H54 (cell line): ENCODE measurements around the gene BBS9.
"Not testable (repeated sequence)": the region's sequence is repeated elsewhere in the genome, so short reads cannot be mapped to it uniquely, and the experiment has no call there.

Experiments used
- DNase-seq: peaks from one replicate; pipeline ENCODE4 v3.0.0; 2011; ENCODE audit warnings: low spot score, mixed read lengths; ENCODE audit not compliant: insufficient read length
- FAIRE-seq: peaks from 3 replicates; lab custom pipeline; 2011; peaks lifted over from hg19 to GRCh38; lab: Jason Lieb, UNC
- POLR2A ChIP-seq: IDR thresholded peaks from 2 replicates; pipeline ENCODE4 v1.6.1; 2011; ENCODE audit warnings: low read depth, mild to moderate bottlenecking, low read length

BBS9 gene

DNA sequence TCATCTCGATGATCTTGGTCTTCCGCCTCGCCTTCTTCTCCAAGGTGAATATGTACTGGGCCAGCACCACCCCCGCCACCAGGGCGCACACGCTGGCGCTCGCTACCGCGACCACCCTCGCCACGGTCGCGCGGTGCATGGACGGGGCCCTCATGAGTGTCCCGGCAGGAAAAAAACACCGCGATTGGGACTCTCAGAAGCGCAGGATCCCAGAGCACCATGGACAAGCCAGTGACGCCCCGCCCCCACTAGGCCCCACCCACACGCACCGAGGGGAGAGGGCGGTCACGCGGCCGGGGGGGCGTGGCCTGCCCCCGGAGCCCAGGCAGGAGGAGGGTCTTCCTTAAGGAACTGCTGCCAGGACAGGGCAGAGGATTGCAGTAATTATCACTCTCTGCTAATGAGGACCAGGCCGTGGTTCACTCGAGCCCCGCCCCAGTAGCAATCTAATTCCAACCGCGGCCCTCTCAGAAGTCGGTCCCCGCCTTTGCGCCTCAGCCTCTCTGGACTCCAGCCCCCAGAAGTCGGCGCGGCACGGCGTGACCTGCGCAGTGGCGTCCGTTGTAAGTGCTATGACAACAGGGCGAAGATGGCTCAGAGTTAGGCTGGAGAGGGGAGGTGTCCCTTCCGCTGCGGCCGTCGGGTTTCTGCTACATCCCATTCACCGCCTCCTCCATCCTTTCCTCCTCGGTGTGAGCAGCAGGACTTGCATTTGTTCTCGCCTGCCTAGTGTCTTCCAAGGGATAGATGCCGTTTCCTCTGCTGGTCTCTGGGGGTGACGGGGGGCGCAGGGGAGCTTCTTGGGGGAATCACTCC, at the start of gene BBS9:
BBS9 (plus strand) TSS at position 575 of the 816 bp plus-strand sequence. CDS start 16,689 bp downstream, outside the sequence.
- peak; percentile 82 for TF ChIP-seq POLR2A
- peak; percentile 99 for FAIRE-seq
- peak; percentile 98 for DNase-seq

DNA sequence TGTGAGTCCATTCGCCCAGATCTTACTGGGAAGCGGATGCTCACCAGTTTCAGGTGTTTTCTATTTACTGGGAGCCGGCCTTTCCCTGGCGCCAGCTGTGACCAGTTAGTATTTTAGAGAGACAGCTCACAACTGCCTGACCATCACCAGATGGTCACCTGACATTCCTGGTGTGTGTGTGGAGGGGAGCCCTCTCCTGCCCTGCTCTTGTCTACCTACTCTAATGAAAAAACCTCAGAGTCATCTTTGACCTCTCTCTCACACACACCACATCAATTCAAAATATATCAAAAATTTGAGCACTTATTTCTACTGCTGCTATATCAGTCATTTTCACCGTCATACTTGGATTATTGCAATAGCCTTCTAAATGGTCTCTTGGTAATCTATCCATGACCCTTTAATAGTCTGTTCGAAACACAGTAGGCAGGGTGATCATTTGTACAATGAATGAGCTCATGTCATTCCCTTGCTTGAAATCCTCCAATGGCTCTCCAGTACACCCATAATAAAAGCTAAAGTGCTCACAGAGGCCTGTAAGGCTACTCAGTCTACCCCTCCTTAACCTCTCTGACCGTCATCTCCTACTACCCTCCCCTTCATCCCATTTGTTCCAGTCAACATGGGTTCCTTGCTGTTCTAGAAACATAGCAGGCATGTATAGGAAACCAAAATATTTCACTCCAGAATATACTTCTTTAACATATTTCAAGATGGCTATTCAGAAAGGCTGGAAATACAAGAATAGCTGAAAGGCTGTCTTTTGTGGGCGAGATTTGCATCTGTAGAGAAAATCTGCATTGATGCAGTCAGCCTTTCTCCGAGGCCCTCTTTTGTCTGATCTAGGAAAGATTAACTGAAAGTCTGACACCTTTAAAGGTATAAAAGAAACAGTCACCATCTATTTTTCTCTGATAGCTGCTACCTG, 49.3 kb upstream of the BBS9 start:
- FAIRE-seq (no peak), DNase-seq (no peak)
- TF ChIP-seq POLR2A, result no peak

DNA sequence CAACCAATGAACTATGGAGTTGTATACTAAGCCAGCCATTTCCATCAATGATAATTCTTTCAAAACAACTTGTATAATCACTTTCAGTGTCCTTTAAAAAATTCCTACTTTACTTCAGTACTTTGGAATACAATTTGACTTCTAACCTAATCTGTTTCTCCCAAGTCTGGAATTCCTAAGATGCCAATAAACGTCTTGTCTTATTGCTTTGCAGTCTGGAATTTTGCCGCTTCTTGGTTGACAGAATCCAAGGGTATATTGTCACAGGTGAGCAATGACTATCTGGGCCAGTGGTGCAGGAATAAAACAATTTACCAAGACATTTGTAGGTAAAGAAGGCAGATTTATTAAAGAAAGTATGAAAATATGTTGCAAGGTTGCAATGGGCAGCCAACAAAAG, 42.0 kb upstream of the BBS9 start:
- FAIRE-seq (no peak), DNase-seq (no peak)
- TF ChIP-seq POLR2A, result no peak

DNA sequence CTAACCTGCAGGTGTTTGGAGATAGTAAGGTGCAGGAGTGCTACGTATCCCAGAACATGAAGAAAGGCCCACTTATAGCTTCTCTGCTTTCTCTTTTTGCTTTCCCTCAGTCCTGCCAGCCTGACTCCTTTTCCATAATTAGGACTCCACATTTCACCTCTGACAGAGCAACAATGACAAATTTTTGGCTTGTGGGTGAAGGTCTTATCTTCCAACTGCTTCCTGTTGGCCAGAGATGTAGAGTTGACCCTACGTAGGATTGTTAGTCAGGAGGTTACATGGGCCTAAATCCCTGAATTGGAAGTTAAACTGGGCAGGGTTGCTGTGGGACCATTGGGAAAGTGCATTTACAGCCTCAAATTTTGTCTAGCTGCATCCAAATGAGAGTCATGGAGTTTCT, 41.5 kb upstream of the BBS9 start:
- FAIRE-seq (no peak), DNase-seq (no peak)
- no peak for TF ChIP-seq POLR2A

DNA sequence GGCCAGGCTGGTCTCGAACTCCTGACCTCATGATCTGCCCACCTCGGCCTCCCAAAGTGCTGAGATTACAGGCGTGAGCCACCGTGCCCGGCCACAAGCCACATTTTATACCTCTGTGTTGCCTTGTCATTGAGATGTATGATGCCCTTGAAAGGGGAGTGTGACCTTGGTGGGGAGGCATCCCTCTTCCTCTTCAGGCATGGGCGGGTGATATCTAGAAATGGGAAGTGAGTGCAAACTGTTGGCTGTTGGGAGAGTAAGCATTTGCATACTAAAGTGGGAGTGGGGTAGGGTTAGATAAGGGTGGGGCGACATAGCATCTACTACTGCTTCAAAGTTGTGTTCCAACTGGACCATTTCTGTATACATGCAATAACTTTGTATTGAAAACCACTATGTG, 40.2 kb upstream of the BBS9 start:
- no peak for TF ChIP-seq POLR2A
- FAIRE-seq (no peak), DNase-seq (no peak)

DNA sequence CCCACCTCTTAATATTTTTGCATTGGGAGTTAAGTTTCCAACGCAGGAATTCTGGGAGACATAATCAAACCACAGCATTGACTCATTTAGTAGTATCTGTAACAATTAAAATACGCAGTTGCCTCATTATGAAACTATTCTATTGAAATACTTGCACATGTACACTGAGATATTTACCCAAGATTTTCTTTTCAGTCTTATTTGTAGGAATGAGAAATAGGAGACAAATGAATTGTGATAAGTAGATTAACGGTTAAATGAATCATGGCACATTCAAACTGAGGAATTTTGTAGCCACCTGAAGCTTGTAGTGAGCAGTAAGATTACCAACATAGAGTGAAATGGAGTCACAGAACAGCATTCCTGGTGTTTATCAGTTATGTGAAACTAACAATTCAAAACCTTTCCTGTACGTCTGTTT, 38.2 kb upstream of the BBS9 start:
- TF ChIP-seq POLR2A, result no peak
- FAIRE-seq (no peak), DNase-seq (no peak)

DNA sequence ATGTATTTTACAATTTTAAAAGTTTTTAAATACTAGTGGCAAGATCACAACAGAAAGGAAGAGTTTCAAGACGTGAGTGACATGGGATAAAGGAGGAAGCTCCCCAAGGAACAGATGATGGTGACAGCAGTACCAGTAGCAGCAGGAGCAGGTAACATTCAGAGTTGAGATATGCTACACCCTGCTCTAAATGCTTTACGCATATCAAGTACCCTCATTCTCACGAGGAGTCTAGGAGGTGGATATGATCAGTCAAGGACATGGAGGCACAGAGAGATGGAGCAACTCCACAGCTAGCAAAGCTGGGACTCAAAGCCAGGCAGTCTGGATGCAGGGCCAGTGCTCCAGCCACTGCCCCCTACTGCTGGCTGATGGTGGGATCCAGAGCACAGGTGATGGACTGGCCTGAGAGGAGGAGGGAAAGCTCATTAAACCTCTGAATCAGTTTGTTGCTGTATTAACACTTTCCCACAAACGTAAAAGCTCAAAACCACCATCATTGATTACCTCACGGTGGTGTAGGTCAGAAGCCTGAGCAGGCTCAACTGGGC, 37.6 kb upstream of the BBS9 start:
- DNase-seq (no peak), FAIRE-seq (no peak)
- TF ChIP-seq POLR2A, result no peak

DNA sequence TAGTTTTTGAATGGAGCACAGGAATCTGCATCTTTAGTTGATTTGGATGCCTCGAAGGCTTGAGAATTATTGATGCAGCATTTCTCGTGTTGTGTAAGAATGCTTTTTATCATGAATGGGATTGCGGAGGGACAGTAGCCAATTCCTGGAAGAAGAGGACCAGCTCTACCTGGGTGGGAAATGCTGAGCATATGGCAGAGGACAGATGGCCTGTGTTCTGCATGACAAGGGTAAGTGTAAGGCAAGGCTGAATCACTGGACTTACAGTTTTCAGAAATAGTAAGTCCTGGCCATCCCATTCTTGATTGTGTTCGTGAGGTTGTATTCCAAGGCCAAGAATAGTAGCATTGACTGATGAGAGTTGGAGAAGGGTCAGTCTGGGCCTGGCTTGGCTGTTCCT, 36.1 kb upstream of the BBS9 start:
- no peak for TF ChIP-seq POLR2A
- no peak for DNase-seq
- no peak for FAIRE-seq

DNA sequence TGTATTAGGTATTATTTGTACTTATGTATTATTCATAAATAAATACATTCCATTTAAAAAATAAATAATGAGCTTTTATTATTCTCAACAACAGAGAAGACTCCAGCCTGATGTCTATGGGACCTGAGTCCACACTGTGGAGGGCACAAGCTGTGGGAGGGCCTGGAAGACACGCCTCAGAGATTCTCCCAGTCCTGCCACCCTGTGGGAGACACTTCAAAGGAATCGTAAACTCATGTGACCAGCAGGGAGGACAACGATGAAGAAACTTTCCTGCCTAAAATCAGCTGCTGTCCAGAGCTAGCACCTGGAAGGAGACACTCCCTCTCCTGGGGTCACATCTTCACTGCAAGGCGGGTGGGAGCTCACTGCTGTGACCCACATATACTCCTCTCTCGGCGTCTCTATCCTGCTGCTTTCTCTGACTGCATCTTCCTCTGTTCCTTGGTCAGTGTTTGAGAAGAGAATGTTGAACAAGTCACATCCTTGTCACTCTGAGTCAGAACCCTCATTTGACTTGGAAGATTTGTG, 34.6 kb upstream of the BBS9 start:
- FAIRE-seq, DNase-seq: not testable (repeated sequence)

DNA sequence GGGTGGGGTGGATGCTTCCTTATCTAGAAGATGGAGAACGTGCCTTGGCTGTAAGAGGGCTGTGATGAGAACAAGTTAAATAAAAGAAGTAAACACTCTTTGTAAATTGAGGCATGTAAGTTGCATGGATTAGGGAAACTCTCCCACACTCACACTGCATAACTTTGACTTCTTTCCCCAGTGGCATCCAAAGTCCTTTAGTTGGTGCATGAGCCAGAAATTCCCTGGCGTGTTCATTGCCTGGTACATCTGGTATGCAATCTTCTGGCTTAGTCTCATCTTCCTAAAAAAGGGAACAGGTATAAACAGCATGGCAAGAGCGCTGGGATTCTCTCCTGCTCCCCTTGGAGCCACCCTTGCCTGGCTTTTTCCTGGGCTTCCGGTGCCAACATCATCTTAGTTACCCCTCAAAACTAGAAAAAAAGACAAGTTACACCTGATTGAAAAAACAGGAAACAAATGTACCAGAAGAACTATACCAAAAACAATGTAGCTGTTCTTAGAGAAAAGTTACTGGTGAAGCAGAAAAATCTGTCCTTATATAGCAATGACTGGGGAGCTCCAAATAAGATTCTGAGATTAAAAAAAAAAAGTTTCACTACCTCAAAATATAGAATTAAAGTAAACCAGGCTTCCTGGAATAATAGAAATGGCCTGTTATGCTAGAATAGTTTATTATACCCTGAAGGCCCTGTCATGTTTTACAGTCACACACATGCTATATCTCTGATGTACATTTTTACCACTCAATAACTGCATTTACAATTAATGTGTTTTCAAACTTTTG, 30.0 kb upstream of the BBS9 start:
- FAIRE-seq, result no peak

DNA sequence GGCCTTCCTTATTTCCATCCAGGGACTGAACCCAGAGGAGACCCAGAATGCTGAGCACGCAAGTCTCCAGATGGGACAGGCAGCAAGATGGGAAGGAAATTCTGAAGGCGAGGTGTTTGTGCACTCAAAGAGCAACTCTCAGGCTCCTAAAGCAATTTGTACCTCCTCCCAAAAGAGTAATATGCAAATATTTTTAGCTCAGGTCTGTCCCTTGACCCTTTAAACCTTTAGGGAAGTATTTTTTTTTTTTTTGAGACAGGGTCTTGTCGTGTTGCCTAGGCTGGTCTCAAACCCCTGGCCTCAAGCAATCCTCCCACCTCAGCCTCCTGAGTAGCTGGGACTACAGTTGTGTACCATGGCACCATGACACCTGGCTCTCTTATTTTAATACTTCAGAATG, 28.6 kb upstream of the BBS9 start:
- DNase-seq, result no peak
- TF ChIP-seq POLR2A, result no peak
- no peak for FAIRE-seq

More for the DNA sequence above, 30.0 kb upstream of the BBS9 start:
- no peak for DNase-seq
- no peak for TF ChIP-seq POLR2A

DNA sequence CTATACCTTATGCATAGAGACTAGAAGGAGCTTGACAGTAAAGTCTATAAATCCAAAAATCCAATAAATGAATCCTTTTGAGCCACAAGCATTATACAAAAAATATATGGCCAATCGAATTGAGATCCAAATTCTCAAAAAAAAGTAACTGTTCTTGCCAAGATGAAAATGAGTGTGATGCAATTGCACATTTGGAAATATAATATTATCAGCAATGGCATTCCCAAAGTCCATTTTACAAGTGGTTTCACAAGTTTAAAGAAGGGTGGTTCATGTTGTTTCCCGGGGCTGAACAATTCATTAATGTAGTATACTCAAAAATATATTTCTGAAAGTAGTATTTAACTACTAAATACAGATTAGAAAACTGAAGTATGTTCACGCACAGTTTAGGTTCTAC, 27.5 kb upstream of the BBS9 start:
- no peak for TF ChIP-seq POLR2A
- FAIRE-seq, result no peak
- no peak for DNase-seq
